Colonic mucosa (tissue), 4 donors: ENCODE measurements around the gene HDAC4. TPM values are rescaled to one million over a fixed set of nuclear protein-coding genes. Genes with fewer than 3 reads are reported as not detected.
A peak's percentile ranks its signal among the peaks of the same experiment; 100 is the strongest.

Source experiments
- DNase-seq: peaks from one replicate; pipeline ENCODE4 v3.0.0-alpha.2; 2020
- H3K27ac ChIP-seq: fragments of 200-600 bp; one replicate; pipeline ENCODE4 v1.8.0; 2021
- H3K27me3 ChIP-seq: fragments of 200-600 bp; one replicate; pipeline ENCODE4 v1.8.0; 2021
- H3K36me3 ChIP-seq: fragments of 200-600 bp; one replicate; pipeline ENCODE4 v1.8.0; 2021
- H3K4me1 ChIP-seq: fragments of 200-600 bp; one replicate; pipeline ENCODE4 v1.8.0; 2021; ENCODE audit warnings: mild to moderate bottlenecking
- H3K4me3 ChIP-seq: fragments of 200-600 bp; one replicate; pipeline ENCODE4 v1.8.0; 2021
- H3K9ac ChIP-seq, 2 donors: one replicate each; pipeline ENCODE4 v1.7.0; 2013; ENCODE audit warnings: control low read depth in 2 of 2, low read depth in 2 of 2, low read length in 2 of 2
- H3K9me3 ChIP-seq: fragments of 200-600 bp; one replicate; pipeline ENCODE4 v1.8.0; 2021
- CTCF ChIP-seq: fragments of 200-600 bp; IDR thresholded peaks from one replicate; pipeline ENCODE4 v1.8.0; 2022; ENCODE audit warnings: antibody characterized with exemption, mild to moderate bottlenecking
- intact Hi-C: fragments of 100-400 bp; cut with DNase I; formaldehyde crosslinking; loops from one replicate; pipeline ENCODE4 v1.14.1; 2022
- total RNA-seq, 2 donors: library from RNA; stranded (reverse); fragmentation: NEBNext Ultra II Directional in 1 of 2; extraction: Animal tissue kit (Norgen Biotek cat#: 25700) in 1 of 2; gene quantifications; one replicate each; pipeline ENCODE4 v1.2.1, GENCODE V29; 2021
- donor health status: healthy.
- donor health status: DM: no; HTN: no; CAD: no.
- donor health status: DM: no; HTN: no; CAD: no.

The HDAC4 gene
- total RNA-seq, 2 donors from 2014 or later: 35.3 to 46.8 TPM

GRCh38 chr2:239234191-239235175 is 166.3 kb downstream of the HDAC4 start:
- Histone ChIP-seq H3K9me3 (no peaks in the 10 kb centered on the region), H3K36me3 (no peaks in the 10 kb centered on the region), H3K4me1 (no peaks in the 10 kb centered on the region), H3K27ac (no peak overlapping the region), H3K9ac (peak overlapping the region in 1 of 2 donors; percentile 30), H3K27me3 (no peaks in the 10 kb centered on the region), H3K4me3 (no peak overlapping the region)
- TF ChIP-seq CTCF: no peak
- intact Hi-C loops: no loop called here
- DNase-seq: no peak

- Histone ChIP-seq H3K9me3 (no peaks in the 10 kb centered on the region), H3K4me3 (no peak overlapping the region), H3K9ac (no peak overlapping the region), H3K36me3 (no peaks in the 10 kb centered on the region), H3K27me3 (no peaks in the 10 kb centered on the region), H3K4me1 (no peaks in the 10 kb centered on the region), H3K27ac (no peak overlapping the region)
- no peak for DNase-seq
- intact Hi-C loops: no loop called here
- TF ChIP-seq CTCF: no peak
Measured at GRCh38 chr2:239233576-239233975, 167.2 kb downstream of the HDAC4 start.

- no peaks in the 10 kb centered on the region for H3K27me3 ChIP-seq
- no peaks in the 10 kb centered on the region for H3K9me3 ChIP-seq
- DNase-seq: no peak
- H3K4me3 ChIP-seq: no peak overlapping the region
- no peaks in the 10 kb centered on the region for H3K4me1 ChIP-seq
- H3K9ac ChIP-seq: no peak overlapping the region
- no peak overlapping the region for H3K27ac ChIP-seq
- no peaks in the 10 kb centered on the region for H3K36me3 ChIP-seq
- intact Hi-C loops: no loop called here
- TF ChIP-seq CTCF: no peak
Measured at GRCh38 chr2:239232195-239232578, 168.6 kb downstream of the HDAC4 start.

- Histone ChIP-seq H3K27me3 (no peaks in the 10 kb centered on the region), H3K9me3 (no peaks in the 10 kb centered on the region), H3K9ac (no peak overlapping the region), H3K4me1 (no peaks in the 10 kb centered on the region), H3K27ac (no peak overlapping the region), H3K4me3 (no peak overlapping the region), H3K36me3 (no peaks in the 10 kb centered on the region)
- TF ChIP-seq CTCF: no peak
- intact Hi-C loops: no loop called here
- DNase-seq: no peak
Measured at GRCh38 chr2:239231231-239232194, 169.3 kb downstream of the HDAC4 start.

GRCh38 chr2:239230318-239231052 is 170.3 kb downstream of the HDAC4 start:
- Histone ChIP-seq H3K9ac (no peak overlapping the region), H3K27ac (no peak overlapping the region), H3K36me3 (no peaks in the 10 kb centered on the region), H3K4me1 (no peaks in the 10 kb centered on the region), H3K27me3 (no peaks in the 10 kb centered on the region), H3K9me3 (no peaks in the 10 kb centered on the region), H3K4me3 (no peak overlapping the region)
- no peak for TF ChIP-seq CTCF
- intact Hi-C loops: no loop called here
- DNase-seq: no peak
